Cortex of kidney (tissue), 1 donor: ENCODE data around the gene RFT1.

ENCODE experiments used
- DNase-seq: peaks from one replicate; lab custom pipeline; 2025; lab: John Stamatoyannopoulos, UW

Gene RFT1

GRCh38 chr3:53126601-53127000, 3.6 kb downstream of the RFT1 start:
- DNase-seq, result no peak

GRCh38 chr3:53123953-53124352, 6.3 kb downstream of the RFT1 start:
- no peak for DNase-seq

GRCh38 chr3:53123510-53123909, 6.7 kb downstream of the RFT1 start:
- DNase-seq, result no peak

- DNase-seq, result no peak
Observed at GRCh38 chr3:53122933-53123305, 7.3 kb downstream of the RFT1 start.

GRCh38 chr3:53122255-53122932, 7.8 kb downstream of the RFT1 start:
- DNase-seq, result no peak

GRCh38 chr3:53120336-53120735, 9.9 kb downstream of the RFT1 start:
- DNase-seq, result no peak

GRCh38 chr3:53116956-53117355, 13.3 kb downstream of the RFT1 start:
- DNase-seq, result no peak

GRCh38 chr3:53114412-53115074, 15.7 kb downstream of the RFT1 start:
- no peak for DNase-seq

GRCh38 chr3:53114011-53114400, 16.2 kb downstream of the RFT1 start:
- no peak for DNase-seq

GRCh38 chr3:53113293-53114010, 16.8 kb downstream of the RFT1 start:
- no peak for DNase-seq

GRCh38 chr3:53111822-53112221, 18.4 kb downstream of the RFT1 start:
- DNase-seq, result no peak

GRCh38 chr3:53109891-53110771, 20.1 kb downstream of the RFT1 start:
- DNase-seq, result no peak

- DNase-seq, result no peak
Observed at GRCh38 chr3:53109190-53109589, 21.0 kb downstream of the RFT1 start.

- no peak for DNase-seq
Observed at GRCh38 chr3:53104762-53105161, 25.5 kb downstream of the RFT1 start.

- no peak for DNase-seq
Observed at GRCh38 chr3:53103397-53104296, 26.6 kb downstream of the RFT1 start.

- no peak for DNase-seq
Observed at GRCh38 chr3:53102601-53103147, 27.6 kb downstream of the RFT1 start.

GRCh38 chr3:53101956-53102355, 28.3 kb downstream of the RFT1 start:
- no peak for DNase-seq

- no peak for DNase-seq
Observed at GRCh38 chr3:53100818-53101466, 29.3 kb downstream of the RFT1 start.

- no peak for DNase-seq
Observed at GRCh38 chr3:53097887-53098286, 32.3 kb downstream of the RFT1 start.

GRCh38 chr3:53092942-53093341, 37.3 kb downstream of the RFT1 start:
- DNase-seq, result no peak
